BLaER1 (cell line): Measurements from ENCODE around the gene PFN2.
"Not testable (repeated sequence)": the region's sequence is repeated elsewhere in the genome, so short reads cannot be mapped to it uniquely, and the experiment has no call there.

Experiments used
- H3K27ac ChIP-seq: shearing (Covaris generic); formaldehyde crosslinking; 2 replicates; pipeline ENCODE4 v1.8.1; 2022
- H3K27me3 ChIP-seq: shearing (Covaris generic); formaldehyde crosslinking; 2 replicates; pipeline ENCODE4 v1.8.1; 2022
- H3K36me3 ChIP-seq: shearing (Covaris generic); formaldehyde crosslinking; 2 replicates; pipeline ENCODE4 v1.8.1; 2022
- H3K4me1 ChIP-seq: shearing (Covaris generic); formaldehyde crosslinking; 2 replicates; pipeline ENCODE4 v1.8.1; 2022
- H3K4me2 ChIP-seq: shearing (Covaris generic); formaldehyde crosslinking; 2 replicates; pipeline ENCODE4 v1.8.1; 2022
- H3K4me3 ChIP-seq: shearing (Covaris generic); formaldehyde crosslinking; 2 replicates; pipeline ENCODE4 v1.8.1; 2022
- H3K9ac ChIP-seq: shearing (Covaris generic); formaldehyde crosslinking; 2 replicates; pipeline ENCODE4 v1.8.1; 2022
- H3K9me3 ChIP-seq: shearing (Covaris generic); formaldehyde crosslinking; 2 replicates; pipeline ENCODE4 v1.8.1; 2022
- H4K20me1 ChIP-seq: shearing (Covaris generic); formaldehyde crosslinking; 2 replicates; pipeline ENCODE4 v1.8.1; 2022
- Cebpa-rat ChIP-seq: shearing (Covaris generic); IDR thresholded peaks from 2 replicates; pipeline ENCODE4 v1.8.1; 2022

Gene PFN2

DNA sequence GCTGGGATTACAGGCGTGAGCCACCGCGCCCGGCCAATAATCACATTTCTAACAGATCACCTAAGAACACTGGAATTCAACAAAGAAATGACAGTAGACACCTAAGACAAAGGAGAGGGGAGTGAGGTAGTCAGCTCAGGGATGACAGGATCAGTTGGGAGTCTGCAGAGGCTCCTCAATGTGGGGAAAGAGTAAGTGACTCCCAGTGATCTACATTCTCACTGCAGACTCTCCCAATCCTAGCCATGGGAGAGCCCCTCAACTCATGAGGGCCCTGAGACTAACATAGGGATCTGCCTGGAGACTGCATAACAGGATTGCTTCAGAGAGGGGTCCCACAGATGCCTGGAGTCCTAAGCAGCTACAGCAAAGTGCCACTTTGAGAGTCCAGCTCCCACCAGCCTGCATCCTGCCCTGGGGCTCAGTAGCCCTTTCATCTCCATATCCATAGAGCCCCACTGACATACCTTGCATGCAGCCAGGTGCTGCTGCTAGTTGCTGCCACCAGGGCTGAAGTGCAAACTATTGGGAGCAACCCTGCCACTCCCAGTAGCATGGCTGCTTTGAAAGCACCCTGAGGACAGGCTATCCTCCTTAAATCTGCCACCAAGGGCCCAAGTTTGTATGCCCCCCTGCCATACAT lies 21.8 kb upstream of the PFN2 start:
- Histone ChIP-seq H3K4me2 (no peak overlapping the region), H3K9me3 (peaks cover 27% of the 10 kb centered on the region), H3K4me1 (no peaks in the 10 kb centered on the region), H3K36me3 (no peaks in the 10 kb centered on the region), H4K20me1 (no peaks in the 10 kb centered on the region), H3K4me3 (no peak overlapping the region), H3K9ac (no peak overlapping the region), H3K27ac (no peak overlapping the region), H3K27me3 (no peaks in the 10 kb centered on the region)
- no peak for TF ChIP-seq Cebpa-rat

DNA sequence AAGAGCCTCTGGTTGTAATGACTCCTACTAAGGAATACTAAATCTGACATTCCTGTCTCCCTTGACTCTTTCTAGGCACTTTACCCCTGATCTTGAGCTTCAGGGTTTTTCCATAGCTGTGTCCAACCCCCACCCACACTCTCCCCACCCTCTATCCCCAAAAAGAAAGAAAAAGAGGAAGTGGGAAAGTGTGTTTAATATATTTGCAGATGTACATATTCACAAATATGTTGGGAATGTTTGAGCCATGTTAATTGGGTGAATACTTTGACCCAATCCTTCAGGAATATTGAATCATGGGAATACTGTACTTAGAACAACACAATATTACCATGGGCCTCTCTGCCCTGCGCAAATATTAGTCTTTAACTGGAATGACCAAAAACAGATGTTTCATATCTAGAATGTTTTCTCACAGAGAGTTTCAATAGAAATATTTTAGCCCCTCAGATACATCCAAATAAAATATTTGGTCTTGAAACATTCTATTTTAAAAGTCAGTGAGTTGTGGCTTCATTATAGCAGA lies 19.8 kb upstream of the PFN2 start:
- TF ChIP-seq Cebpa-rat: no peak

GRCh38 chr3:149989307-149989706 lies 18.6 kb upstream of the PFN2 start:
- no peaks in the 10 kb centered on the region for H4K20me1 ChIP-seq
- H3K27ac ChIP-seq: no peak overlapping the region
- H3K4me3 ChIP-seq: no peak overlapping the region
- no peaks in the 10 kb centered on the region for H3K36me3 ChIP-seq
- H3K9ac ChIP-seq: no peak overlapping the region
- no peaks in the 10 kb centered on the region for H3K4me1 ChIP-seq
- peaks cover 16% of the 10 kb centered on the region for H3K9me3 ChIP-seq
- H3K4me2 ChIP-seq: no peak overlapping the region
- H3K27me3 ChIP-seq: no peaks in the 10 kb centered on the region
- TF ChIP-seq Cebpa-rat: no peak

More for the DNA sequence above, 19.8 kb upstream of the PFN2 start:
- H3K27ac ChIP-seq: no peak overlapping the region
- no peak overlapping the region for H3K4me3 ChIP-seq
- peaks cover 27% of the 10 kb centered on the region for H3K9me3 ChIP-seq
- H4K20me1 ChIP-seq: no peaks in the 10 kb centered on the region
- no peaks in the 10 kb centered on the region for H3K27me3 ChIP-seq
- H3K36me3 ChIP-seq: no peaks in the 10 kb centered on the region
- H3K4me2 ChIP-seq: no peak overlapping the region
- no peak overlapping the region for H3K9ac ChIP-seq
- H3K4me1 ChIP-seq: no peaks in the 10 kb centered on the region

- Histone ChIP-seq H3K27ac (no peak overlapping the region), H3K4me2 (no peak overlapping the region), H3K4me3 (no peak overlapping the region), H3K9me3 (no peaks in the 10 kb centered on the region), H4K20me1 (no peaks in the 10 kb centered on the region), H3K27me3 (no peaks in the 10 kb centered on the region), H3K9ac (no peak overlapping the region), H3K36me3 (no peaks in the 10 kb centered on the region), H3K4me1 (no peaks in the 10 kb centered on the region)
- TF ChIP-seq Cebpa-rat: no peak
These were observed 12.9 kb upstream of the PFN2 start for GRCh38 chr3:149983628-149984027.

DNA sequence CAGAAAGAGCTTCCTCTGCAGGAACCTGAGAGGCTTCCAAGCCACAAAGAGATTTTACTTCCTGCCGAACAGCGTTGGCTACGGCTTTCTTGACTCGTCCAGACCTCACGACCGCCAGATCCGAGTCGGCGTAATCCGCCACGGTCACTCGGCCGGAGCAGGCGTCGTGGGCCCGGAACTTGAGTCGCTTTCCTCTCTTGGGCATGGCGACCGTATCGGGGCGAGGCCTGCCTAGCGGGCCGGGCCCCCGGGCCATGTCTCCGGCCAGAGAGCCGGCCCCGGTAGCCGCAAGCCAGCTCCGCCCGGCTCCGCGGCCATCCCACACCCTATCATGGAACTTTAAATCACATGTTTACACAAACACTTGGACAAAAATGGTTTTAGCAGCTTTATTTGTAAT lies 12.4 kb upstream of the PFN2 start:
- H3K9ac ChIP-seq, H3K4me1 ChIP-seq, H3K36me3 ChIP-seq, H3K27me3 ChIP-seq, H3K4me3 ChIP-seq, H3K9me3 ChIP-seq, H3K4me2 ChIP-seq, H4K20me1 ChIP-seq, H3K27ac ChIP-seq: not testable (repeated sequence)

- not testable (repeated sequence) for H3K27ac ChIP-seq, H3K4me2 ChIP-seq, H3K36me3 ChIP-seq, H3K9ac ChIP-seq, H3K9me3 ChIP-seq, H3K27me3 ChIP-seq, H3K4me3 ChIP-seq, H3K4me1 ChIP-seq, H4K20me1 ChIP-seq
These were observed 11.3 kb upstream of the PFN2 start for GRCh38 chr3:149981979-149982378.

GRCh38 chr3:149977386-149977785 lies 6.7 kb upstream of the PFN2 start:
- no peaks in the 10 kb centered on the region for H3K27me3 ChIP-seq
- H3K4me2 ChIP-seq: no peak overlapping the region
- 0 out of 2 replicates have a peak, but pooled peaks cover under 1% of the 10 kb centered on the region for H3K4me1 ChIP-seq
- H3K9me3 ChIP-seq: no peaks in the 10 kb centered on the region
- no peaks in the 10 kb centered on the region for H4K20me1 ChIP-seq
- H3K36me3 ChIP-seq: no peaks in the 10 kb centered on the region
- H3K27ac ChIP-seq: no peak overlapping the region
- H3K4me3 ChIP-seq: no peak overlapping the region
- no peak for TF ChIP-seq Cebpa-rat
- H3K9ac ChIP-seq: no peak overlapping the region

DNA sequence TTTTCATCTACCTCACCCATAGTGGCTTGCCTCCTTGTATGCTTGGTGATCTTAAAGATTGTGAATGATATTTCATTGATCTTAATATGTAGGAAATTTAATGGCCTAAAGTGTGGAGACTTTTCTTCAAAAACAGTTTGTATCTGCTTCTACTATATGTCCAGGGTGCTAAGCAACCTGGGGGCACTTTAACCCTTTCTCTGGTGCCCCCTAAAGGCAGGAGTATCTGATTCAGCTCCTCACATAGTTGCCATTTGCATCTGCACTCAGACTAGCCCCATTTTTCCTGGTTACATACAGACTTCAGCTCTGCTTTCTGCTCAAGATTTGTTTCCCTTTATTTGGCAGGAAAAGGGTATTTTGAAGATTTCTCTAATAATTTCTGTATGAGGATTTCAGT lies 5.2 kb upstream of the PFN2 start:
- H3K9ac ChIP-seq: no peak overlapping the region
- H3K4me2 ChIP-seq: no peak overlapping the region
- H3K4me3 ChIP-seq: no peak overlapping the region
- H3K9me3 ChIP-seq: no peaks in the 10 kb centered on the region
- peaks cover 8% of the 10 kb centered on the region; the same call in 1 of the 2 replicates for H3K4me1 ChIP-seq
- H3K36me3 ChIP-seq: no peaks in the 10 kb centered on the region
- no peak for TF ChIP-seq Cebpa-rat
- no peak overlapping the region for H3K27ac ChIP-seq
- H4K20me1 ChIP-seq: no peaks in the 10 kb centered on the region
- H3K27me3 ChIP-seq: no peaks in the 10 kb centered on the region

- Histone ChIP-seq H3K27ac (peak overlapping the region; percentile 84), H3K4me2 (peak overlapping the region; percentile 84), H3K4me3 (peak overlapping the region; percentile 87), H3K27me3 (no peaks in the 10 kb centered on the region), H4K20me1 (peaks cover 23% of the 10 kb centered on the region; the same call in 1 of the 2 replicates), H3K9me3 (no peaks in the 10 kb centered on the region), H3K9ac (peak overlapping the region; percentile 85), H3K36me3 (no peaks in the 10 kb centered on the region), H3K4me1 (peaks cover 28% of the 10 kb centered on the region)
- no peak for TF ChIP-seq Cebpa-rat
These were observed 844 bp upstream of the PFN2 start for GRCh38 chr3:149971403-149972075.

DNA sequence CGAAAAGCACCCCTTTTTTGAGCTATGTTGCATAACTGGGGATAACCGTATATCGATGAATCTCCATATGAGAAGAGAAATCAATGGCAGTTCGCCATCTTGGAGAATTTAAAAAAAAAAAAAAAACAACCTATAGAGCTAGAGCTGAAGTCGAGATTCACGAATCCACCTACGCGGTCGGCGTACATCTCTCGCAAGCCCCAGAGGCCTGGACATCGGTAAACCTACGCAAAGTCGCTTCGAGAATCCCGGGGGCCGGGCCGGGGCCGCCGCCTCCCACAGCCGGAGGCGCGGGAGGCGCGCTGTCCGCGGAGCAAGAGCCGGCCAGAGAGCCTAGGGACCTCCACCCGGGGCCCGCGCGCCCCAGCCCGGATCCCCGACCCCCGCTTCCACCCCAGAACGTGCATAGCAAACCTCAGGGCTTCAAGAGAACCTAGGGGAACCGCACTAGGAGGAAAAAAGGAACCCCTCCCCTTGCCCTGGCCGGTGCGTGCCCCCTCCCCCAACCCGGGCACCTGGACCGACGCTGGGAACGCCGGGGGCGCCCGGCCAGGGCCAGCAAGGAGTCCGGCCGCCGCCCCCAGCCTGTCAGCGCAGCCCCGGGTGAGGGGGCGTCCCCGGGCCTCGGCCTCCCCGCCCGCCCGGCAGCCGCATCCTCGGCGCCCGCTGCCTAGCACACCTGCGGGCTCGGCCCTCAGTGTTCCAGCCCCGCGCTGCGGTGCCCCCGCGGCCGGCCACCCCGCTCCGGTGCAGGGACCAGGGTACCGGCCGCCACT lies 567 bp downstream of the PFN2 start:
- TF ChIP-seq Cebpa-rat: no peak
- H3K27ac ChIP-seq: peak overlapping the region; percentile 83

More for the DNA sequence above, 567 bp downstream of the PFN2 start:
- Histone ChIP-seq H3K4me3 (peak overlapping the region; percentile 87), H3K4me2 (peak overlapping the region; percentile 87), H3K9me3 (no peaks in the 10 kb centered on the region), H4K20me1 (peaks cover 38% of the 10 kb centered on the region), H3K36me3 (peaks cover 8% of the 10 kb centered on the region), H3K9ac (peak overlapping the region; percentile 85), H3K4me1 (peaks cover 35% of the 10 kb centered on the region), H3K27me3 (no peaks in the 10 kb centered on the region)
